GM19193 (cell line): ENCODE measurements around the gene USP54.

ENCODE experiments used
- POLR2A ChIP-seq: IDR thresholded peaks from 4 replicates; pipeline ENCODE4 v1.6.1; 2011; ENCODE audit not compliant: insufficient read depth, insufficient read length; ENCODE audit errors: extremely low read depth

USP54 gene

DNA sequence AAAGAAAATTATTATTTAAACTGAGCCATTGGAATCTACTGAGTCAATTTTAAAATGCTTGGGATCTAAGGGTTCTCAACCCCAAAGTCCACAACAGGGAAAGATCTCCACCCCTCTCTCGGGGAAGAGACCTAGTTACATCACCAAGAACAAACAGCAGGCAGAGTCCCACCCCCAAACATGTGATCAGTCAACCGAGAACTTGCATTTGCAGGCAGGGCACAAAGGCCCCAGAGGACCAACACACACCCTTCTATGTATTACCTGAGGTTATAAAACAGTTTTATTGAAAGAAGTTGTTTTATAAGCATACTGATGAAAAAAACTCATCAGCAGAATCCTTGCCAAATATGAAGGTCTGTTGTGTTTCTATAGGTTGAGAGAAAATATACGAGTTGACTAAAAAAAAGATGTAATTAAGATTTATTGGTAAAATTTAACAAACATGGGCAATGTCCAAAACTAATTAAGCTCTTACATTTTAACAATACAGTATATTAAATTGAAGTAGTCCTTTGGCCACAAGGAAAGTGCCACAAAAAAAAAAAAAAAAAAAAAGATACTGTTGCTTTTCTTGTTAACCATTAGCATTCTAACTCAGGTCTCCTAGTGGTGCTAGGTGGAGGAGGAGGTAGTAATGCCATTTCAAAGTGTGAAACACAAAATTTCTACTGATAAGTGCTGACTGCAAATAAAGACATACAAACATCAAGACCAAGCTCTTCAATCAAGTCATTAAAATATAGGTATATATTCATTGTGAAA, 975 bp upstream of the USP54 start:
- TF ChIP-seq POLR2A: no peak

DNA sequence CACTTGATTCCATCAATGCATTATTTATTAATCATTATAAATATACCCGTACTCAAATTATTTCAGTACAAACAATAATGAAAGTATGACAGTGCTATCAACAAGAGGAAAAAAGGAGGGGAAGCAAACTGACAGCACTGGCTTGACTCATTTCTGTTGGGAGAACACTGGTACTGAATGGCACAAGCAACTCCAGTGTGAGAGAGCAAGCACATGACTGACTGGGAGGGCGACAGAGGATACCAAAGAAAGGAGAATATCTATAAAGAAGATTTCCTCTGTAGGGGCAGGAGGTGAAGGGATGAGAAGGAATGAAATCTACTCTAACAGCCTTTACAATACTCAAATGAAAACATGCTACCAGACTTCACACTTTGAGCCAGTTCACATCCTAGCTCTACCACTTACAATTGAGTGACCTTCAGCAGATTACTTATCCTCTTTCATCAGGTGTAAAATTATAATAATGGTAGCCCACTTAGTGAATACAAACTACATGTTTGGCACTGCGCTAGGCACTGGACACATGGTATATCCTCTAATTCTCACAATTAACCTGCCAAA, 1.5 kb downstream of the USP54 start:
- TF ChIP-seq POLR2A: no peak

DNA sequence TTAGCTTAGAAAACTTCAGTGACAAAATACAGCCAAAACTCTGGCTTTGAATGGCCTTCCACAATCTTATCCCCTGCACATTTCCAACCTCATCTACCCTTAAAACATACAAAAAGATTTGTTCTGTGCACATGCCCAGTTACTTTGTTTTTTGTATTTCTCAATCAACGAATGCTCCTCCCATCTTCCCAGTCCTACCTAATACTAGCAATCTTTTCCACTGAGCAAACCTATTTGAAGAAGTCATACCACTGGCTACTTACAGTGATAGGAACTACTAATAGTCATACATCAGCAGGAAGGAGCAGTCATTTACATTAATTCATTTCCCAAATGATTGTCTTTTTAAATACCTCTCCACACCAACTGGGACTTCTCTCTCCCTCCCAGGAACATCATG, 2.5 kb downstream of the USP54 start:
- no peak for TF ChIP-seq POLR2A

DNA sequence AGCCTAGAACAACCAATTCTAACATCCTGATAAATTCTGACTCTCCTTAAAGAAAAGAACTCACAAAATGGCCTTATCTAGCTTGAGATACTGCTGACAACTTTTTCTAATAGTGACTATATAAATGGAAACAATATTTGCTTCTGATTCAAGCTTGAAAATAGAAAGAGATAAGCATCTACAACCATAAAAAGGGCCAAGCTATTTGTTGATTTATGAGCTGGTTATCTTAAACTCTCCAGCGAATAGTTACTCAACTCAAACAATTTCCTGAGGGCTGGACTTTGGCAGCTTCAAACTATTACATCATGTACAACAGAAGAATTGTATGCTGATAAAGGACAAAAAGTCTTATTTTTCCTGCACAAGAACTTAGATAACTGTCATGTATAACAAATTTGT, 4.6 kb downstream of the USP54 start:
- TF ChIP-seq POLR2A: no peak

DNA sequence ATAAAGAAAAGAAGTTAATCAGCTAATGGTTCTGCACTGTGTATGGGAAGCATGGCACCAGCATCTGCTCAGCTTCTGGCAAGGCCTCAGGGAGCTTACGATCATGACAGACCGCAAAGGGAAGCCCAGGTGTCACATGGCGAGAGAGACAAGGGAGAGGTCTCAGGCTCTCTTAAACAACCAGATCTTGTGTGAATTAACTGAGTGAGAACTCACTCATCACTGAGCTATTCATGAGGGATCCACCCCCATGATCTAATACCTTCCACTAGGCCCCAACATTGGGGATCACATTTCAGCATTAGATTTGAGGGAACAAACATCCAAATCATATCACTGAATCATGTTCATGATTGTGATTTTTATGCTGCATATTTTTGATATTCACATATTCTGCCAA, 5.8 kb downstream of the USP54 start:
- TF ChIP-seq POLR2A: no peak

DNA sequence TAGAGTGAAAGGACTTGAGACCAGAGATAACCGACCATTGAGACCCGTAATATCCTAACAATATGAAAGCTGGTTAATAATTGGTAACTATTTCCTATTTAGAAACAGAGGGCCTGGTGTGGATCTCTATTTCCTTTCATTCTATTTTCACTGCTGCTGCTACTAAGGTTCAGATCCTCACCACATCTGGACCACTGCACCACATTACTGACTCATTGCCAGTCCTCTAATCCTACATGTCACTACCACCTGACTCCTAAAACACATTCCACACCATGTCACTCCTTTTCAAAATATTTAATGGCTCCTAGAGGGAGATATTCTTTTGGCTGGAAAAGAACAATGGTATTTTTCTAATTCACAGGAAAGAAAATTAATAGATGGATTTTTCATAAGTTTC, 6.4 kb downstream of the USP54 start:
- no peak for TF ChIP-seq POLR2A

DNA sequence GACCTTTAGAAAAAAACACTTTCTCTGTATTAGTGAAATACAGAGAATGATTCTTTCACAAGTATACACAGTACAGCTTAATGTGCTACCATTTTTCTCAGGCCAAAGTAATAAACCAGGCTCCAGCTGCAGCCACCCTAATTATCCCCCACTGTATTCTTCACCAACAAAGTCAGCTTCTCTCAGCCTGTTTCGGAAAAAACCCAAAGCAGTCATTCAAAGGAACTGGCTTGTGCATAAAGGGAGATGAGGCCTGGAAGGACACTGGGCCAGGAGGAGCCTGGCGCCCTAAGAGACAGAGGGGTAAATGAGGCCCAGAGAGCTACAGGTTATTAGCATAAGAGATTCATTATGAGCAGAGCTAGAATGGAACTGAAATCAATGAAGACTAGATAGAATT, 9.2 kb downstream of the USP54 start:
- no peak for TF ChIP-seq POLR2A

DNA sequence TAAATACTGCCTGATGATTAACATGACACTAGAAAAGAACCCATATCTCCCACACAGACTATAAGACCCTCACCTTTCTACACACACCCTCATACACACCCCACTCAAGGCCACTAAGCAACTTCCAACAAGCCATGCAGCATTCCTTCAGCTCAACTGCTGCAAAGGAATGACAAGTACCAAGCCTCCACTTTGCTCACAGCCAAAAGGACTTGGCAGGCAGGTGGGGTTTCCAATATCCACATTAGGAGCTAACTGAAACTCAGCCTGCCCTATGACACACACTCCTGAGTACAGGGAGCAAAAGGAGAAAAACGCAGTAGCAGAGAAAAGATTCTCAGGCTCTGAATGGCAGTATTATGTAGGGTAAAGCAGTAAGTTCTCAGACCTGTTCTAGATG, 13.4 kb downstream of the USP54 start:
- TF ChIP-seq POLR2A: no peak

DNA sequence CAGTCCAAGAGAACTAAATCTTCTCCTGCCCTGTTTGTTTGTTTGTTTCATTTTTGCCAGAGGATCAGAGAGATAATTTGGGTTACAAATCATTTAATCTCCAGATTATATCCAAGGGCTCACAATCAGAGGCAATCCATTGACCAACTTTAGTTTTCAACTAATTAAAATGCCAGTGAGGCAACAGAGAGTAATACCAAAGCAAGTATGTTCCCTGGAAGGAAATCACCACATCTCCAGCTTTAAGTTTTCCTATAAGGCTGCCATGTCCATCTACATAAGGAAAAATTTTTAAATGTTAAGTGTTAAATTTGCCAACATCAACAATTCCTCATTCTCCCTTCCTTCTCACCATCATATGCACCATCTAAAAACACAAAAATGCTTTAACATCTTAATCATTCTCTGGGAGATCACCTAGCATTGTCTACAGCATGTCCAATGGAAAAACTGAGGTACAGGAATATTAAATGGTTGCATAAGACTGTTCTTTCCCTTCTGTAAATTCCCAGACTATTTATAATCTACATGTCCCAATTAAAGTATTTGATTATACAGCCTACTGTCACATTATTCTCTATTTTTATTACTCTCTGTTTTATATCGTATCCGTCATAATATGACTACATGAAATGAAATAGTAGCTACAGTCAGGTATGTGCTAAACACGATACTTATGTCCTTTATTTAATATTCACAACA, 14.1 kb downstream of the USP54 start:
- TF ChIP-seq POLR2A: no peak

DNA sequence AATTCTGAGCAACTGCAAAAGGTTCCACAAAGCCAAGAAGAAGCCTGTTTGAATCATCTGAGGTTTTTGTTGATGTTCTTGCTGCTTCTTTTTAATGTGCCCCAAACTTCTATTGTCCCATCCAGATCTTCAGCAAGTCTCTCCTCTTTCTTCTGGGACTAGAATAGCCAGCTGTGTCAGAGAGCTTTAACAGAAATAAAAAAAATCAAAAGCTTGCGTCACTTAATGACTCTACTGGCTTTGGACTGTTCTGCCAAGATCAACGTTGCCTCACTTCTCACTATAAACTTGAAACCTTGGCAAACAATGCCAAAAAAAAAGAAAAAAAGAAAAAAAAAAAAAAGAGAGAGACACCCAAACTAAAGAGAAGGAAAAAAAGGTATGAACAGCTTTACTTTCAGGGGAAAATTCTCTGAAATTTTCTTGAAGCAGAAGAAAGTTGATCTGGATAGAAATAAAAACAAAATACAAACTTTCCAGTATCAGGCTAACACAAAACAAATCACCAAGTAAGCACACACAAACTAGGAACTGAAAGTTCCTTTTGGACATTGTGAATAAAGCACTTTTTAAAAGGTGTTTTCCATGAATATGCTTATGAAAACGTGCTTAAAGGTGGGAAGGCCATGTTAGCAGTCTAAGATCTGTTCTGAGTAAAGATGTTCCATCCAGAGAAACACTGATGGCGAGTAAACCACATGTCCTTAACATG, 14.8 kb downstream of the USP54 start:
- no peak for TF ChIP-seq POLR2A

DNA sequence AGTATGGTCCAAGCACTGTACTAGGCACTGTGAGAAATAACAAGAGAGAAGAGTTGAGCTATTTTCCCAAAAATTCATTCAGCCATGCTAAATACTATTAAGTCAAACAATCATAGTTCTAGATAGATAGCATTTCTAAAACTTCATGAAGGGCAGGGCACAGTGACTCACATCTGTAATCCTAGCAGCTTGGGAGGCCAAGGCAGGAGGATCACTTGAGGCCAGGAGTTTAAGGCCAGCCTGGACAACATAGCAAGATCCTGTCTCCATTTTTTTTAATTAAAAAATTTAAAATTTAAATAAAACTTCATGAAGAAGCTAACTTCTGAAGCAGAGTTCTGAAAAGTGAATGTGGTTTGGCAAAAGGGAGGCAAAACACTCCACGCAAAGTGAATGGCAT, 29.9 kb downstream of the USP54 start:
- TF ChIP-seq POLR2A: no peak

DNA sequence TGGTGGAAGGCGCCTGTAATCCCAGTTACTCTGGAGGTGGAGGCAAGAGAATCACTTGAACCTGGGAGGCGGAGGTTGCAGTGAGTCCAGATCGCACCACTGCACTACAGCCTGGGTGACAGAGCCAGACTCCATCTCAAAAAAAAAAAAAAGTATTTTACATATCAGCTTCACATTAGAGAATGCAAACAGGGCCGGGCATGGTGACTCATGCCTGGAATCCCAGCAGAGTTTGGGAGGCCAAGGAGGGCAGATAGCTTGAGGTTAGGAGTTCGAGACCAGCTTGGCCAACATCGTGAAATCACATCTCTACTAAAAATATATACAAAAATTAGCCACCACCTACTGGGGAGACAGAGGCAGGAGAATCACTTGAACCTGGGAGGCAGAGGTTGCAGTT, 31.6 kb downstream of the USP54 start:
- TF ChIP-seq POLR2A: no peak

DNA sequence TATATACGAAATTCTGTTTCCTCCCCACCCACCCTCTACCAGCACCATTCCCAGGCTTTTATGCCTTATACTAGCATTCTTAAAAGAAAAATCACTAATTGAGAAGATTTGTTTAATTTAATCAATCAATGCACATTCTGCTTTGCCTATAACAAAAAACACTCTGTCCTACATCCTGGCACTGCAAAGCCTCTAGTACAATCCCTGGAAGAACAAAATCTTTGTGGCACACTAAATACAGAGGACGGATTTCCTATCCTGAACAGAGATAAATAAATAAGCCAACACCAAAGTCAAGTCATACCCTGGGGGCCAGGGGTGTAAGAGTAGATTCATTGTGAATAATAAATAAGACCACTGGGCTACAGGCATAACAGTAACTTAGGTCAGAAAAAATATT, 34.3 kb downstream of the USP54 start:
- TF ChIP-seq POLR2A: no peak

DNA sequence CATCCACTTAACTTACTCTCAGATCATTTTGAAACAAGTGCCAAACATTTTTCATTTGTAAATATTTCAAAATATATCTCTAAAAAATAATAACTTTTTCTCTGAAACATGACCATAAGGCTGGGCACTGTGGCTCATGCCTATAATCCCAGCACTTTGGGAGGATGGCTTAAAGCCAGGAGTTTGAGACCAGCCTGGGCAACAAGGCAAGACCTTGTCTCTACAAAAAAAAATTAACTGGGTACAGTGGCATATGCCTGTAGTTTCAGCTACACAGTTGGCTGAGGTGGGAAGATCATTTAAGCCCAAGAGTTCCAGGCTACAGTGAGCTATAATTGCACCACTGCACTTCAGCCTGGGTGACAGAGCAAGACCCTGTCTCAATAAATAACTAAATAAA, 36.4 kb downstream of the USP54 start:
- TF ChIP-seq POLR2A: no peak

DNA sequence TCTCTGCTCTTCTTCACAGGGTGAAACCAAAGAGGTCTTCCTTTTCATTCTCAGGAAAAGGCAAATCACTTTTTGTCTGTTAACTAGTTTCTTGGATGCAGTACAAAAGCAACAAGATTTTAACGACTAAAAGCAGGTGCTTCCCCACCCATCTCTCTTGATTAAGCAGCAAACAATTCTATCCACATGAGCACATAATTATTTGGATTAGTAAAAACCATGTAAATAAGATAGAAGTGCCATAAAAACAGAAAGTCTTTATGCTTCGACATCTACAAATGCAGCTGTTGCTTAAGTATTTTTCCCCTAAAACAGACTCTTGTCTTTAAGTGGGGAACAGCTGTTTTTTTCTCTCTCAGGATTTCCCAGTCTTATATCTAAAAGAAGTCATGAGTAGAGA, 37.4 kb downstream of the USP54 start:
- no peak for TF ChIP-seq POLR2A
